ENCODE results near the gene TMPRSS13.

Gene TMPRSS13

GRCh38 chr11:117933475-117933874, 4.3 kb upstream of the TMPRSS13 start:
- no peak for TF ChIP-seq CTCF (IDR thresholded peaks at IDR 0.05; ENCODE audit: low read depth, low read length)
- no peak overlapping the region for H3K4me3 ChIP-seq (ENCODE audit: low read depth, low read length)

- TF ChIP-seq CTCF (IDR thresholded peaks at IDR 0.05; ENCODE audit: low read depth, low read length) = no peak
- H3K4me3 ChIP-seq (ENCODE audit: low read depth, low read length) = no peak overlapping the region
Measured at GRCh38 chr11:117932947-117933346, 3.7 kb upstream of the TMPRSS13 start.

DNA sequence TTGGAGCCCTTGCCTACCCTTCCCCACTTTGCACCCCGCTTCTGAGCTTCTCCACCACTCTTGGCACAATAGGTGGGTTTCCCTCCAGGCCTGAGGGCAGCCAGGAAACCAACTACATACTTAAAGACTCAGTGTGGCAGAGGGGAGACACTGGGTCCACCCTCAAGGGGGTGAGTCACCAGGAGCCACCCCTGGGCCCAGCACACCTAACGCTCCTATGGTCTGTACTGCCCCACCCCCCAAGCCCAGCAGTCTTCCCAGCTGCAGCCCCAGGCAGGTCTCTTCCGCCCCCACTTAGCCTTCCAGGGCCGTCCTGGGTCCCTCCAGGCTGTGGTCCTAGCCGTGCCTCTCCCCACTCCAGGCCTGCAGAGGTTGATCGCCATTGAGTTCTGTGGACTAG, 3.2 kb upstream of the TMPRSS13 start:
- H3K4me3 ChIP-seq (ENCODE audit: low read depth, low read length) = no peak overlapping the region
- TF ChIP-seq CTCF (IDR thresholded peaks at IDR 0.05; ENCODE audit: low read depth, low read length) = no peak

DNA sequence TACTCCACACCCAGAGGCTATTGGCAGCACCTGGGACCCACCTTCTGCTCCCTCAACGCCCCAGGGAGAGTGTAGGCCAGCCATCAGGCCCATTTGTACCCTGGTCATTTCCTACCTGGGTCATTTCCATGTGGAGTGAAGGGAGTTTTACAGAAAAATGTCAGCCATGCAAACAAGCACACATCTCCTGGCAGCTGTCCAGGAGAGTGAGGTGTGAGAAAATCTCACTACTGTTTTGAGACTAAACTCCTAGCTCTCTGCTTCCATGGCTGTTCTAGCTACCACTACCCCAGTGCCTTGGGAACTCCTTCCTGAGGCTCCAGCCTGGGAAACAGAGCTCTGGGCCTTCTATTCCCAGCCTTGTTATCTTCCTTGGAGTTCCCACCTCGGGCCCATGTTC, 2.8 kb upstream of the TMPRSS13 start:
- no peak overlapping the region for H3K4me3 ChIP-seq (ENCODE audit: low read depth, low read length)
- TF ChIP-seq CTCF (IDR thresholded peaks at IDR 0.05; ENCODE audit: low read depth, low read length) = no peak

DNA sequence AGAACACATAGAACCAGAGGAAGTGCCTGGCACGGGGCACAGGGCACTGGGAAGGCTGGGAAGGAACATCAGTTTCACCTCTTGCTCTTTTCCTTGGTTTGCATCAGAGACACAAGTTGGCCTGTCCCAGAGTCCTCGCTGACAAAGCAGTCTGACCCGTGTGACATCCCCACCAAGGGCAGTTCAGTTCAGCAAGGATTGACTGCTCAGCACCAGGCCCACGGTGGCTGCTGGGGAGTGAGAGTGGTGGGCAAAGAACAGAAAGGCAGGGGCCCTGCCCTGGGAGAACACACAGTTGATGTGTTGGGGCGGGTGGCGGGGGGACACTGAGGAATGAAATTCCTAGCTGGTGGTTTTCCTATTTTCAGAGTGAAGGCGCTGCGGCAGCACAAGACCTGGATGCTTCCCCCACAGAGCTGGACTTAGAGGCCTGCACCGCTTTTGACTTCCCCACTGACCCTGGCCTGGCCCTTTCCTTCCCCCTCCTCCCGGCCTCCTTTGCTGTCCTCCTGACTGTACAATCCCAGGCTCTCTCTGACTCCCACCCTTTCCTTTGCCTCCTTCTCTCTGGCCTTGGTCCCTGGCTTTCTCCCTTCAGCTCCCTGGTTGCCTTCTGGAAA, 2.2 kb upstream of the TMPRSS13 start:
- H3K4me3 ChIP-seq (ENCODE audit: low read depth, low read length) = no peak overlapping the region
- TF ChIP-seq CTCF (IDR thresholded peaks at IDR 0.05; ENCODE audit: low read depth, low read length) = no peak

DNA sequence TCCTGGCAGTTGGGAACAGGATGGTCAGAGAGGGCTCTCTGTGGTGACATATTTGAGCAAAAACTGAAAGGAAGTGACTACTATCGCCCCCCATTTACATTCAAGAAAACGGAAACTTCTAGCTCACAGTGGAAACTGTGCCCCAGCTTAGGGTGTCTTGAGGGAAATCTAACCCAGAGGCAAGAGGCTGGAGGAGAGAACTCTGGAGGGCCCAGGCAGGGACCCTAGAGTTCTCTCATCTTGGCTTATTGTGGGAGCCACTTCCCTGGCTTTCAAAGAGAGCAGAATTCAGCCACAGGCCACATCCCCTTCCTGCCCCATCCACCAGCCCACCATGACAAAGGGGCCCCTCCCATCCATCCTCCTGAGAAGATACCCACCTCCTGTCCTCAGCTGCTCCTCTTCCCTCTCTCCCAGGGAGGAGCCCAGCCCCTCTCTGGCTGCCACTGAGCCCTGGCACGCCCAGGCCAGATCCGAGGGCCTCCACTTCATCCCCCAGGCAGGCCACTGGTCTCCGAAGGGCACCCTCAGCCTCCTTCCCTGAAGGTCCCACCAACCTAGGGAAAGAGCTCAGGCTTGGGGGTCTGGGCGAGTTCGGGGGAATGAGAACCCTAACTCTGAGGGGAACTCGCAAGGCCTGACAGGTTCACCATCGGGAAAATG, 1.6 kb upstream of the TMPRSS13 start:
- no peak overlapping the region for H3K4me3 ChIP-seq (ENCODE audit: low read depth, low read length)
- TF ChIP-seq CTCF (IDR thresholded peaks at IDR 0.05; ENCODE audit: low read depth, low read length) = no peak

- no peak for TF ChIP-seq CTCF (IDR thresholded peaks at IDR 0.05; ENCODE audit: low read depth, low read length)
- H3K4me3 ChIP-seq (ENCODE audit: low read depth, low read length) = no peak overlapping the region
Measured at GRCh38 chr11:117929916-117930570, 841 bp upstream of the TMPRSS13 start.
